ENCODE measurements around the gene SIL1. TPM values are rescaled to one million over a fixed set of nuclear protein-coding genes. Genes with fewer than 3 reads are reported as not detected.

SIL1 gene
- total RNA-seq, 1 donor from 2014 or later, result 39.3 TPM

GRCh38 chr5:138952962-138953361 lies 245.2 kb downstream of the SIL1 start:
- TF ChIP-seq CTCF (IDR thresholded peaks at IDR 0.05; ENCODE audit: borderline replicate concordance), result no peak
- intact Hi-C loops (cut with micrococcal nuclease), result no loop called here
- Histone ChIP-seq H3K9me3 (replicated peaks) (no peaks in the 10 kb centered on the region), H3K27me3 (ENCODE audit: low read depth) (no peaks in the 10 kb centered on the region), H3K36me3 (no peaks in the 10 kb centered on the region), H3K27ac (replicated peaks) (peak overlapping the region; percentile 88), H3K4me3 (peak overlapping the region; percentile 35), H3K4me1 (peaks cover 81% of the 10 kb centered on the region)
- DNase-seq, result no peak

- Histone ChIP-seq H3K27me3 (ENCODE audit: low read depth) (no peaks in the 10 kb centered on the region), H3K36me3 (peaks cover 6% of the 10 kb centered on the region), H3K27ac (replicated peaks) (peak overlapping the region; percentile 88), H3K4me1 (peaks cover 89% of the 10 kb centered on the region), H3K4me3 (no peak overlapping the region), H3K9me3 (replicated peaks) (no peaks in the 10 kb centered on the region)
- intact Hi-C loops (cut with micrococcal nuclease), result no loop called here
- no peak for DNase-seq
- TF ChIP-seq CTCF (IDR thresholded peaks at IDR 0.05; ENCODE audit: borderline replicate concordance), result no peak
Measured at GRCh38 chr5:138951986-138952735, 246.0 kb downstream of the SIL1 start.

- Histone ChIP-seq H3K27ac (replicated peaks) (peak overlapping the region; percentile 88), H3K9me3 (replicated peaks) (no peaks in the 10 kb centered on the region), H3K4me1 (peaks cover 93% of the 10 kb centered on the region), H3K4me3 (no peak overlapping the region), H3K36me3 (peaks cover 15% of the 10 kb centered on the region), H3K27me3 (ENCODE audit: low read depth) (no peaks in the 10 kb centered on the region)
- intact Hi-C loops (cut with micrococcal nuclease), result no loop called here
- no peak for TF ChIP-seq CTCF (IDR thresholded peaks at IDR 0.05; ENCODE audit: borderline replicate concordance)
- DNase-seq, result no peak
Measured at GRCh38 chr5:138951091-138951985, 246.8 kb downstream of the SIL1 start.

GRCh38 chr5:138950421-138951031 lies 247.6 kb downstream of the SIL1 start:
- intact Hi-C loops (cut with micrococcal nuclease), result no loop called here
- H3K27me3 ChIP-seq (ENCODE audit: low read depth), result no peaks in the 10 kb centered on the region
- peak overlapping the region; percentile 69 for H3K27ac ChIP-seq (replicated peaks)
- peaks cover 22% of the 10 kb centered on the region for H3K36me3 ChIP-seq
- DNase-seq, result no peak
- peaks cover 87% of the 10 kb centered on the region for H3K4me1 ChIP-seq
- H3K9me3 ChIP-seq (replicated peaks), result no peaks in the 10 kb centered on the region
- H3K4me3 ChIP-seq, result no peak overlapping the region
- peak; percentile 13 for TF ChIP-seq CTCF (IDR thresholded peaks at IDR 0.05; ENCODE audit: borderline replicate concordance)

- Histone ChIP-seq H3K27ac (replicated peaks) (peak overlapping the region; percentile 69), H3K4me3 (no peak overlapping the region), H3K27me3 (ENCODE audit: low read depth) (no peaks in the 10 kb centered on the region), H3K9me3 (replicated peaks) (no peaks in the 10 kb centered on the region), H3K36me3 (peaks cover 22% of the 10 kb centered on the region), H3K4me1 (peaks cover 82% of the 10 kb centered on the region)
- TF ChIP-seq CTCF (IDR thresholded peaks at IDR 0.05; ENCODE audit: borderline replicate concordance), result no peak
- intact Hi-C loops (cut with micrococcal nuclease), result no loop called here
- no peak for DNase-seq
Measured at GRCh38 chr5:138949988-138950387, 248.2 kb downstream of the SIL1 start.
